SK-N-DZ (cell line): Measurements from ENCODE around the gene AFF1.
A peak's percentile ranks its signal among the peaks of the same experiment; 100 is the strongest.
"Not testable (repeated sequence)": the region's sequence is repeated elsewhere in the genome, so short reads cannot be mapped to it uniquely, and the experiment has no call there.

Experiments used
- DNase-seq: peaks from one replicate; pipeline ENCODE4 v3.0.0-alpha.2; 2015; ENCODE audit warnings: low spot score

AFF1 gene

DNA sequence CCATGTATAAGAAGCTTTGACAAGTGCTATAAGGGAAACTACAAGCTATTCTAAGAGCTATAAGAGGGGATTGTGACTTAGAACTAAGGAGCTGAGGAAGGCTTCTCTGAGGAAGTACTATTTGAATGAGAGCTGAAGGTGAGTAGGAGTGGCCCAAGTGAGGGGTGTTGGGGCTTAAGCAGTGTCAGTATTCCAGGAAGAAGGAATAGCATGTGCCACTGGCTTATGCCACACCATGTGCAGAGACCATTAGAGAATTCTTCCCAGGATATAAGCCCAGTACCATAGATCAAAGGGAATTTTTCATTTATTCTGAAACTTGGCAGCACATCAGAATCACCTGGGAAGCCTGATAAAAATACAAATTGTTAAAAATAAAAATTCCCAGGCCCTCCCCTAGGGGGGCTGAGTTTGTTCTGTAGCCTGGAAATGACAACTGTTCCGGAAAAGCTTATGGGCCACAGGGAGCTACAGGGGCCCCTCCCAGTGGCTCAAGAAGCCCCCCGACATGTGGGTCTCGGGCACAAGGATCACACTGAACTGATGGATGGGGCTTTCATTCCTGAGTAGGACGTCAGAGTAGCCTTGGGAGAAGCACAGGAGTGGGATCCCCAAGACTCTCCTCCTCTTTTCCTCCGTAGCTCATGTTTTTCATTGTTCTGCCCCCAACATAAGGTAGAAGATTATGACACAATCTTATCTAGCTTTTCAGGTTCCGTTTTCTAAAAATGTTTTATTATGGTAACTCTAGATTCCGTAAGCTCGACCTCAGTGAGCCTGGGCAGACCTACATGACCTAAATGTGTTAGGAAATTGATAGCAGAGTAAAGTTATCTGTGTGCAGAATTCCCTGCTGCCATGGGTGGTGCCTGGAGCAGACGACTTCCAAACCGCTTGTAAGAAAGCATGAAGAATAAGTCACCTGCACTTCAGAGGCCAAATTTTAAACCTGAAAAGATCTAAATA lies 119.3 kb downstream of the AFF1 start:
- DNase-seq: no peak

DNA sequence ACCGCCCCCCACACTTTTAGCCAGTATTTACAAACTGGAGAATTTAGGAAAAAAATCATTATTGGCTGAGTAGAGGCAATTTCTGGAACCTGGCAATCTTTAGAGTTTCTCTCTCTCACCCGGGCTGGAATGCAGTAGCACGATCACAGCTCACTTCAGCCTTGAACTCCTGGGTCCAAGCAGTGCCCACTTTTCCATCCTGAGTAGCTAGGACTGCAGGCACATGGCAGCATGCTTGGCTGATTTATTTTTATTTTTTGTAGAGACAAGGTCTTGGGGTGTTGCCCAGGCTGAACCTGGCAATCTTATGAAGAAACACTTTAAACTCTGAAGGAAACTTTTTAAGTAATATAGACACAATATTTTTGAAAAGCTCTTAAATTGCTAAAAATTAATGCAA lies 120.1 kb downstream of the AFF1 start:
- DNase-seq: no peak

DNA sequence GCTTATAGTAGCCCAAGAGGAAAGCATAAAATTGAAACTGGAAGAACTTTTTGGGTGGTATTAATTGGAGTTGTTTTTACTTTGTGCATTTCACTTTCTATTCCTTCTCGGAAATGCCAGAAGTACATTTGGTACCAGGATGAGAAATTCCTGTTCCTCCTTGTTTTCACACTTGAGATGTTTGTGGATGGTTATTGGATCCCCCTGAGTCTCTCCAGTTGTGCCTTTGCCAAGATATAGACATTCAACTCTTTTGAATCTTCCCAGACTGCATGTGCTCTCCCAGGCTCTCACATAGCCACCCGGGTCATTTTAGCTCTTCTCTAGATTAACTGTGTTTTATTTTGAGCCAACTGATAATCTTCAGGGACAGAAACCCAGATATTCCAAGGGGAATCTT lies 120.5 kb downstream of the AFF1 start:
- DNase-seq: no peak

DNA sequence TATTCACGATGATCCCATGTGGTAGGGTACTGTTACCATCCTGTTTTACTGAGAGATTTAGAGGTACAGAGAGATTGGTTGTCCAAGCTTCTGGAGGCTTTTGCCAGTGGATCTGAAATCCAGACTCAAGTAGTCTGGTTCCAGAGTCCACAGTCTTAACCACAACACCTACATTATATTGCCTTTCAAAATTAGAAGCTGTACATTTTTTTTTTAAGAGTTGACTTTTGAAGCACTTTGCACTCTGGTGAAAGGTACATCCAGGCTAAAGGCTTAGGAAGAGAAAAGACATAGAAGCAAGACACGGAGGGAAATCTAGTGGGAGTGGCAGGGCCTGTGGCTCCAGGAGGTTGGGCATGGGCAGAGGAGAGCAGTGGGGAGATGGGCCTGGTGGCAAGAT lies 122.1 kb downstream of the AFF1 start:
- DNase-seq: no peak

DNA sequence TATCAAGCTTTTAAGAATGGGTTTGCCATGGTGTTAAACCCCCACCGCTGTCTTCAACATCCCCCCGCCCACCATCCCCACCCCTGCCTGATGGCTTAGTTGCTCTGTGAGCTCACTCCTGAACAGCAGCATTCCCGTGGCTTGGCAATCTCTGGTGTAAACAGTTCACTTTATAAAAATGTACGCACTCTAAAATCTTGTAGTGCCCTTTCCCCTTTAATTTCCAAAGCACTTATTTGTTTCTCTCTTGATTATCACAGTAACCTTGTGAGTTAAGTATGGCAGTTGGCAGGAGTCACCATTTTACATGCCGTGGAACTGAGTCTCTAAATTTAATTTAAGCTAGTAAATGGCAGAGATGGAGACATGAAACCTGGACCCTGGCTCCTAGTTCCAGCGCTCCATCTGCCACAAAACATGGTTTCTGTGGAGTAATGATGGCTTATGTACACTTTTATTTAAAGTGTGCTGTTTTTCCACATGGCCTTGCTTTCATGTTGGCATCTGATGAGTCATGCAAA lies 123.1 kb downstream of the AFF1 start:
- no peak for DNase-seq

DNA sequence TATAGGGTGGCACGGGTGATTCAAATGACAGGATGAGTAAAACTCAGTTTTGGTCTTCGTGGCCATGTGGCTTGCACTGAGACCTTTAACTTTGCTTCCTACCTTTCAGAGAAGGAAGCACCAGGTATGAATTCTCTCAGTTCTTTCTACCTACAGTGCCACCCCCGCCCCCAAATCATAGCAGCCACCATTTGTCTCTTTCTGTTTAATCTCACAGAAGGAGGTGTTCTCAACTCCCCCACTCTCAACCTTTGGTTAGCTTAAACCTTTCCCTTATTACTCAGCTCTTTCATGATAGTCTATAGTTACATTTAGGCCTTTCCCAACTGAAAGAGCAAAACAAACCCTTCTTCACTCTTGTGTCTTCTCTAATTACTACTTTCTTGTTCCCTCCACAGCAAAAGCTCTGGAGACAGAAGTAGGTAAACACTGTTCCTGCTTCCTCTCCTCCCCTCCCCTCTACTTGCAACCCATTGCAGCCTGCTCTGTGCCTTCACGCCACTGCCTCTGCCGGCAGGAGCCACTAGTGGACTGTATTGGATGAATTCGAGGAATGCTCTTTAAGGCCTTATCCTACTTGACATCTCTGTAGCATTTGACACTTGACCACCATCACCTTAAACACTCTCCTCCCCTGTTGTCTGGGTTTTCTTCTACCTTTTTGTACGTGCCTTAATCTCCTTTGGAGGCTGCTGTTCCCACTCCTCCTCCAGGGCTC lies 123.7 kb downstream of the AFF1 start:
- DNase-seq: peak; percentile 59

DNA sequence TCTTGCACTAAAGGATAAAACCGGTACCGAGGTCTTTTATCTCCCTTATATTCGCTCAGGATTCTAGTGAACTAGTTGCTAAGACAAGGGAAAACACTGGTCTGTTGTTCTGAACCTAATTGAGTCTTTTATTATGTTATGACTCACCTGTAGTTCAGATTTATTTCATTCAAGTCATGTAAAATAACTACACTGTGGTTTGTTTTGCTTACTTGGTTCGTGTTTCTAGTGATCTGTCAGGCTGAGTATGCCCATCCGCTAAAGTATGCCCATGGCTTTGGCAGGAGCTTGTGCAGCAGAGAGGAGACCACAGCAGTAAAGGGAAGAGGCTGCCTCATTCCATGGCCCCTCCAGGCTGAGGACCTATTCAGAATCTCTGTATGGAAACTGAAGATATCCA lies 126.1 kb downstream of the AFF1 start:
- no peak for DNase-seq

DNA sequence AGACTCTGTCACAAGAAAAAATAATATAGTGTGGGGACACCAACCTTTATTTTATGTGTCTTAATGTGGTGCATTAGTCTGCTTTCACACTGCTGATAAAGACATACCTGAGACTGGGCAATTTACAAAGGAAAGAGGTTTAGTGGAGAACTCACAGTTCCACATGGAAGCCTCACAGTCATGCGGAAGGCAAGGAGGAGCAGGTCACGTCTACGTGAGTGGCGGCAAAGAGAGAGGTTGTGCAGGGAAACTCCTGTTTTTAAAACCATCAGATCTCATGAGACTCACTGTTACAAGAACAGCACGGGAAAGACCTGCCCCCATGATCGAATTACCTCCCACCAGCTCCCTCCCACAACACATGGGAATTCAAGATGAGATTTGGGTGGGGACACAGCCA lies 130.2 kb downstream of the AFF1 start:
- DNase-seq: no peak

DNA sequence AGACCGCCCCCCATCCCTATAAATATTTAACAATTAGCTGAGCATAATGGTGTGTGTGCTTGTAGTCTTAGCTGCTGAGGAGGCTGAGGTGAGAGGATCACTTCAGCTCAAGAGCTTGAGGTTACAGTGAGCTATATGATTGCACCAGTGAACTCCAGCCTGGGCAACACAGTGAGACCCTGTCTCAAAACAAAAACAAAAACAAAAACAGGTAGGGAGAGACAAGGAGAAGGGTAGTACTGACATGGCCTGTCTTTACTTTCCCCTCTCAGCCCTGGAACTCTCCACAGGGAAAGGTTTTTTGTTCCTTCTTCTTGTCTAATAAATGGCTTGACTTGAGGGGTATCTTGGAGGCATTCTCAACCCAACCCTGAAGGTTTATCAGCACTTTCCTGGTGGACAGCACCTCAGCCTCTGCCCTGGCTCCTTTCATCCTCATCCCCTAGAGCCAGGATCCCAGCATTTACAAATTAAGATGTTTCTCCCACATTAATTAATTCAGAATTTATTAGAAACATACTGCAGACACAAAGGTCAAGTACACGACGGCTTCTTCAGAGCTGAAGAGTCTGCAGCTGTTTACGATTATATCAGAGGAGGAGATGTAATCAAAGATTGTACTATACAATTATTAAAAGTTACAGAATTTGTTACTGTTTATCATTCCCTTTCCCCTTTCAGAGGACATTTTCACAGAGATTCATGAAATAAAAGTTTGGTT lies 131.8 kb downstream of the AFF1 start:
- DNase-seq: no peak

DNA sequence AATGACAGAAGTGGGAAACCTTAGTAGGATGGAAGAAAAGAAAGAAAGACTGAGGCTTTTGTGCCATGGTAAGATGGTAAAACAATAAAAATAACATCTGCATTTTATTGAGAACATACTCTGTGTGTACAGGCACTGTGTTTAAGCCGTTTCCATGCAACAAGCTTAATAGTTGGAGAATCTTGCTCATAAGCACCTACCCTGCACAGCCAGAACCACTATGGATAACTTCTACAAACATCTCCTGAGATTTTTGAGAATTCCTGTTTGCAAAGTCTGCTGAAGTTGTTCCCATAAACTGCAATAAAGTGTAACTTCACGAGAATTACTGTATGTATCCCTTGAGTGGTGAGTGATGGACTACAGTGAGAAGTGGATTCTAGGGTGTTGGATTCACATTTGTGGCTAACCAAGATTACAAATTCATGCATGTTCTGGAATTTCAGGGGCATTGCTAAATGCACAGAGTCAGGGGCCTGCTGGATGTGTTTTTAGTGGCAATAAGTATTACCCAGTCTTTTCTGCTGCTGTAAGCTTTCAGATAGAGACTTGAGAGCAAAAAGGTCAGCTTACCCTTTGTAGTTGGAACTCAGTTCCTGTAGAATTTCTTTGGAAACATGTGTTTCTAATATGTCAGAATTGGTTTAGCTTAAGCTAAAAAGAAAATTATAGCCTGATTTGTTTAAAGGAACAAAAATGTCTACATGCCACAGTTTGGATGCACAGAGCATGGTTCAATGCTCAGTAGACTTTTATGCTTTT lies 132.5 kb downstream of the AFF1 start:
- no peak for DNase-seq

DNA sequence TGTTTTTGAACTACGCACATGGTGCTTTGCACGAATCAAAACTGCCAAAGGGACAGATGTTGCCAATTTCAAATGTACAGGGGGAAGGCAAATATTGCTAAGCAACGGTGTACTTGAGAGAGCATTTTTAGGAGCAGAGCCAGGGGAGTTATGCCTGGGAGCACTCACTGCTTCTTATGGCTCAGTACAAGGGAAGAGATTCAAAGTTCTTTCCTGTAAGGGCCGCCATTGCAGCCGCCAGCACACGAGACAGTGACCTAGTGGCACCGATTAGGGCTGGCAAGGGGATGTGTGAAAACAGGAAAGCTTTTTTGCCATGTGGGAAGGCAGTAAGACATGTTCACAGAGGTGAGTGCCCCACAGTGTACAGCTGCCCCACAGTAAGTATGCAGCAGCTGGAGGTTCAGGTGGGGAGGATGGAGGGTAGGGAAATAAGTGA lies 133.8 kb downstream of the AFF1 start:
- DNase-seq: no peak

DNA sequence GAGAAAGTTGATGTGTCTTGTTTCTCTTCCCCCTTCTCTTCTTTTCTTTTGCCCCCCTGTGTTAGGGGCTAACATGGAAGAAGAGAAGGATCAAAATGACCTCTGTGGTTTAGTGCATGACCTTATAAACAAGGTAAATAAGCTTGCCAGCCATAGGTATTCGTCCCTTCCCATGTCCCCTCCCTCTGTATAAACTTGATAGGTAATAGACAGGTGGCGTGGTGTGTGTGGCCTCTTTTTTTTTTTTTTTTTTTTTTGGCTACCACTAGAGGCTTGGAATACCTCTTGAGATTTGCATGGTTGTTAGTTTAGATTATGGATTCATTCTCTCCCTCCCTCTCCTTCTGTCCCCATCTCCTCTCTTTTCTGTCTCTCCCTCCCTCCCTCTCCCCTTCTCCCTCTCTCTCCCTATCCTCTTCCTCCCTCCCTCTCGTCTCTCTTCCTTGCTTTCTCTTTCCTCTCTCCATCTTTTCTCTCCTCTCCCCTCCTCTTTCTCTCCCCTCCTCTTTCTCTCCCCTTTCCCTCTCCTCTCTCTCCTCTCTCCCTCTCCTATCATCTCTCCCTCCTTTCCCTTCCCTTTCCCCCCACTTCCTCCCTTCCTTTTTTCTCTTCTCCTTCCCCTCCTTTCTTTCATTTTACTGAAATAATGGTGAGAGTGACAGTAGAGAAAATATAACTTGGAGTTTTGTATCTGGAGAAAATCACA lies 134.4 kb downstream of the AFF1 start:
- no peak for DNase-seq

DNA sequence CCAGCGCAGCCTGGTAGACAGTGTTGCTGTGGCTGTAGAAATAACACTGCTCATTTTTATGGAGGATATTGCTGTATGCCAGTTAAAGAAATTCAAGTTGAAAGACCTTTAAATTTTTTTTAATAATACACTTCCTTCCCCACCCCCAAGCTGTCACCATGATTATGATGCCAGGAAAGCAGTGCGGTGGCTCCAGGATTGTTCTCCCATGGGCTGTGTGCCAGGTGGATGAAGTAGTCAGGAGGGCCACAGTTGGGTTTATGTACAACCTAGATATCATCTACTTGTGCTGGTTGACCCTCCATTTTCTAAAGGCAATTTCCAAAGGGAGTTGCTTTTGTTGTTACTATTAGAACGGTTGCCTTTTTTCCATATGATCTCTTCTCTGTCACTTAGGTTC lies 136.6 kb downstream of the AFF1 start:
- DNase-seq: no peak

DNA sequence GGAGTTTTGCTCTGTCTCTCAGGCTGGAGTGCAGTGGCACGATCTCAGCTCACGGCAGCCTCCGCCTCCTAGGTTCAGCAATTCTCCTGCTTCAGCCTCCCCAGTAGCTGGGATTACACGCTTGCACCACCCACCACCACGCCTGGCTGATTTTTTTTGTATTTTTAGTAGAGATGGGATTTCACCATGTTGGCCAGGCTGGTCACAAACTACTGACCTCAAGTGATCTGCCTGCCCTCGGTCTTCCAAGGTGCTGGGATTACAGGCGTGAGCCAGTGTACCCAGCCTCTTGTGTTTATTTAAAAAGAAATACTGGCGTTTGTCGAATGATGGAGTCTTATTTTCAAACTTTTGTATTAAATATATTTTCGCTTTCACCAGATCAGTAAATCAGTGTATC lies 137.7 kb downstream of the AFF1 start:
- DNase-seq: not testable (repeated sequence)

DNA sequence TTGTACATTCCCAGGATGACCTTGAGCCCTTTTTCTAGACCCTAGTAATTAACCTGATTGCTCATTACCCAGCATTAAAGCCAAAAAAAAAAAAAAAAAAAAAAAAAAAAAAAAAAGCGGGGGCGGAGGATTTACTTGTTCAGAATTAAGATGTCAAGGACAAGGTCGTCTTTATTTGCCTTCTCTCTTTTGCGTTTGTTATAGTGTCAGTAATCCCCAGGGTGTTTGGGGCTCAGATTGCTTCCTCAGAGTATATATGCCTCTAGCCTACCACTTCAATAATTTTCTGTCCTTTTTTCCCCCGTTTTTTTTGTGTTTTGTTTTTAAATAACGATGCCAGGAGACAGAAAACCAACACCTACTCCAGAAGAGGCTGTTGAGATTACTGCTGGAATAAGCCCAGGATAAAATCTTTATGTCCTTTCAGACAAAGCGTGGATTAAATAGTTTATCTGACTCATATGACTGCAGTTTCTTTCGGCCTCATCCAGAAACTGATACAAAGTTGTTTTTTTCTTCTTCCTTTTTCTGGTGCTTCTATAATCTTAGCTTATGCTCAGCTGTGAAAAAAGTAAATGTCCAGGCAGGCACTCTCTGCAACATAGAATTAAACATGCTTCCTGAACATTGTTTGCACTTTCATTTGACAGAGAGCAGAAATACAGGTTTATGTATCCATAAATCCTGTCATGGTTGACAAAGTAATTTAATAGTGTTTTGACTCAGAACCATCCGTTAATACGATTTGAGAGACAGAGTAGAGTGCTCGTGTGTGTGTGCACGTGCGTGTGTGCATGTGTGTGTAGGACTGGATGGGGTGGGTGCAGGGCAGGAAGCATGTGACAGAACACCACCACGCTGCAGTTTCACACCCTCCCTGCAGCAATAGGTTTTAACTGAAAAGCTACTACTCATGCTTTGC lies 138.6 kb downstream of the AFF1 start:
- peak; percentile 84 for DNase-seq

DNA sequence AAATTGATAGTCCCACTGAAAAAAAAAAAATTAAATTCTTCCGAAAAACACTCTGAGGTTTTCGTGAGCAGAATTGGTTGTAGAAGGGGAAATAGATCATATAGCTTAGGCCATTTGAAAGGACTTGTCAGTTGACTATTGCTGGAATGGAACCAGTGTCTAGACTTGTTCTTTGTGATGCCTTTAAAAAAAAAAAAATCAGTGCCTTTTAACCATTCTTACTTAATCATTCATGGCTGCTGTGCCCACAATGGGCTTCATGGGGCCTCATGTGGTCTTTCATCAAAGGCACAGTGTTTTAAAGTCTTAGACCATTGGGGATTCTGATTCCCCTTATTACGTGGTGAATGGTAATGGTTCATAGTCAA lies 139.3 kb downstream of the AFF1 start:
- no peak for DNase-seq

DNA sequence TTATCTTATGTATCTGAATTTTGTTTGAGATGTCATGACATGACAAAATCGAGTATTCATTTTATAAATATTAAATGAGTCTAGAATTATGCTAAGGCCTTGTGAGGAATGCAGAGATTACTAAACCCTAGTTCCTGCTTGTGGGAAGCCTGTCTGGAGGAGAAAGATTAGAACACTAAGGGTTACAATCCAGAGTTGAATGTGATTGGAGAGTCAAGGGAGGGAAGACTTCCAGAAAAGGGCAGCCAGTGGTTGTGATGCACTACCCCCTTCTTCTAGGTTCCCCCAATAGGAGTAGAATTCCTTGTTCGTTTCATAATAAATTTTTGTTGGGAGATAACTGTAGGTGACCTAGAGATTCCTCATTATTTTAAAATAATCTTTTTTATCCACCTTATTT lies 141.1 kb downstream of the AFF1 start:
- no peak for DNase-seq

DNA sequence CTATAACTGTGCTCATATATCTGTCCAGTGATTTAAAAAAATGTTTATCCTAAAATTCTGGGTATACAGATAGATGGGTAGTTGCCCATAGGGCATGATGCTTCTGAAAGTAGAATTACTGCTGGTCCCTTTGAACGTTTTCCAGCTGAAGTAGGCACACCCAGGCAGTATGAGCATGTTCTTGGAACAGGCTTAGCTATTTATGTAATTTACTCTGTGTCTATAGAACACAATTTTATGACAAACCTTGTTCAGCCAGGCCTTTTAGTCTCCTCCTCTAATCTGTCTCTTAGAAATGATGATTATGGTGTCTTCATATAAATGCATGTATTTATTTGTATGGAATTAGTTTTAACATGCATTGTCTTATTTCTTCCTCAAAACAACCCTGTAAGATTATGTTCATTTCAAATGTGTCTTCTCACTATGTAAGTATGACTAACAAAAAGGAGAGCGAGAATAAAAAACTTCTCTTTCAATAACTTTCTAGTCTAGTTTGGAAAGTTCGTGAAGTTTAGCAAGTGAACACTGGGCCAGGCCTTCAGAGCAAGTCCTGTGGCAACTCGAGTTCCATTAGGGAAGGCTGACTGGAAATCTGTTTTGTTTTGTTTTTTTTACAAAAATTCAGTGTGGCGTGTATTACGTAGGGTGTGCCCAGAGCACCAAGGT lies 142.0 kb downstream of the AFF1 start:
- no peak for DNase-seq
